HepG2 (cell line): ENCODE measurements around the gene SUCLA2. TPM values are rescaled to one million over a fixed set of nuclear protein-coding genes. Genes with fewer than 3 reads are reported as not detected.

Source experiments
- CEBPB ChIP-seq: IDR thresholded peaks from 2 replicates; pipeline ENCODE4 v1.6.1; 2011; ENCODE audit warnings: low read depth, low read length, improper control_type of control experiment, borderline replicate concordance
- EED ChIP-seq: sonication (generic); formaldehyde crosslinking; IDR thresholded peaks from 2 replicates; pipeline ENCODE4 v1.5.0; 2020; ENCODE audit warnings: mild to moderate bottlenecking, missing genetic modification reagents
- GPN1 ChIP-seq: sonication (generic); formaldehyde crosslinking; IDR thresholded peaks from 2 replicates; pipeline ENCODE4 v1.5.1; 2020; ENCODE audit warnings: missing genetic modification reagents, borderline replicate concordance
- HNRNPLL ChIP-seq: fragments of 200-400 bp; formaldehyde crosslinking; IDR thresholded peaks from 2 replicates; pipeline ENCODE4 v1.6.1; 2017; ENCODE audit warnings: mild to moderate bottlenecking, low read depth, low read length; ENCODE audit not compliant: poor library complexity, severe bottlenecking
- MBD4 ChIP-seq: IDR thresholded peaks from 2 replicates; pipeline ENCODE4 v1.6.1; 2012; ENCODE audit warnings: low read length, inconsistent platforms, borderline replicate concordance
- RAD21 ChIP-seq: fragments of 450-650 bp; formaldehyde crosslinking; IDR thresholded peaks from 2 replicates; pipeline ENCODE4 v1.5.0; 2020; ENCODE audit warnings: mild to moderate bottlenecking
- SATB2 ChIP-seq: sonication (generic); formaldehyde crosslinking; IDR thresholded peaks from 2 replicates; pipeline ENCODE4 v1.5.0; 2020; ENCODE audit warnings: missing genetic modification reagents
- SNAPC4 ChIP-seq: sonication (generic); formaldehyde crosslinking; IDR thresholded peaks from 2 replicates; pipeline ENCODE4 v1.4.0; 2020; ENCODE audit warnings: mild to moderate bottlenecking, missing genetic modification reagents
- ZMYM2 ChIP-seq: sonication (generic); formaldehyde crosslinking; IDR thresholded peaks from 2 replicates; pipeline ENCODE4 v1.8.0; 2022; ENCODE audit warnings: mild to moderate bottlenecking, missing genetic modification reagents
- ZNF275 ChIP-seq: sonication (generic); formaldehyde crosslinking; IDR thresholded peaks from 2 replicates; pipeline ENCODE4 v1.8.0; 2022; ENCODE audit warnings: missing genetic modification reagents, mild to moderate bottlenecking, inconsistent platforms, borderline replicate concordance
- ZNF280B ChIP-seq: sonication (generic); formaldehyde crosslinking; IDR thresholded peaks from 2 replicates; pipeline ENCODE4 v1.5.0; 2020; ENCODE audit warnings: missing genetic modification reagents, mild to moderate bottlenecking, borderline replicate concordance
- ZNF598 ChIP-seq: sonication (generic); formaldehyde crosslinking; IDR thresholded peaks from 2 replicates; pipeline ENCODE4 v1.5.1; 2020; ENCODE audit warnings: mild to moderate bottlenecking, missing genetic modification reagents, borderline replicate concordance
- ZNF639 ChIP-seq: conservative IDR thresholded peaks from 2 replicates; pipeline ENCODE4 v1.6.1; 2018; ENCODE audit warnings: missing genetic modification reagents
- ZNF83 ChIP-seq: sonication (generic); formaldehyde crosslinking; IDR thresholded peaks from 2 replicates; pipeline ENCODE4 v1.4.0; 2020; ENCODE audit warnings: missing genetic modification reagents, mild to moderate bottlenecking, borderline replicate concordance
- polyA plus RNA-seq, 8 experiments: library from polyadenylated mRNA; depleted of rRNA in 3 of 8; stranded (reverse) in 7 of 8; unstranded in 1 of 8; fragments of >200 nt; fragmentation: Illumina TruSeq in 4 of 8; extraction: Trizol in 4 of 8; gene quantifications; 2 replicates each; pipeline versions ENCODE4 v1.2.1 to v1.2.3, GENCODE V29; 2011 to 2016; ENCODE audit warnings: low read depth in 4 of 8, missing spikeins in 1 of 8, mixed read lengths in 1 of 8; ENCODE audit not compliant: insufficient read depth in 1 of 8
- total RNA-seq, 5 experiments: library from RNA; depleted of rRNA; stranded (reverse); fragments of >200 nt; fragmentation: Illumina TruSeq; extraction: Trizol; gene quantifications; 2 replicates each; pipeline ENCODE4 v1.2.3, GENCODE V29; 2016; ENCODE audit warnings: low read depth in 1 of 5
- TF ChIP-seq, protein P1 (sequence below): sonication (generic); formaldehyde crosslinking; conservative IDR thresholded peaks from 2 replicates; pipeline ENCODE4 v1.8.1; 2023; ENCODE audit warnings: missing genetic modification reagents
- TF ChIP-seq, protein P2 (sequence below): sonication (generic); formaldehyde crosslinking; IDR thresholded peaks from 2 replicates; pipeline ENCODE4 v1.5.0; 2020; ENCODE audit warnings: missing genetic modification reagents

SUCLA2 gene
- total and polyA plus RNA-seq, 2 of the 13 experiments (the other 11 are each of a cell fraction or from before 2014, with no cell fraction given): 28.4 to 77.1 TPM

- TF ChIP-seq SNAPC4 (CRISPR knock-in tag): 0 out of 2 replicates have a peak, but pooled peaks have one; percentile 54
- peak; percentile 75; the same call in 1 of the 2 replicates for TF ChIP-seq ZMYM2 (CRISPR knock-in tag)
- no peak for TF ChIP-seq MBD4
- TF ChIP-seq SATB2 (CRISPR knock-in tag): no peak; the same call in 1 of the 2 replicates
- no peak for TF ChIP-seq ZNF598
- peak; percentile 28; the same call in 1 of the 2 replicates for TF ChIP-seq RAD21 (CRISPR knock-in tag)
- TF ChIP-seq, protein P1, sequence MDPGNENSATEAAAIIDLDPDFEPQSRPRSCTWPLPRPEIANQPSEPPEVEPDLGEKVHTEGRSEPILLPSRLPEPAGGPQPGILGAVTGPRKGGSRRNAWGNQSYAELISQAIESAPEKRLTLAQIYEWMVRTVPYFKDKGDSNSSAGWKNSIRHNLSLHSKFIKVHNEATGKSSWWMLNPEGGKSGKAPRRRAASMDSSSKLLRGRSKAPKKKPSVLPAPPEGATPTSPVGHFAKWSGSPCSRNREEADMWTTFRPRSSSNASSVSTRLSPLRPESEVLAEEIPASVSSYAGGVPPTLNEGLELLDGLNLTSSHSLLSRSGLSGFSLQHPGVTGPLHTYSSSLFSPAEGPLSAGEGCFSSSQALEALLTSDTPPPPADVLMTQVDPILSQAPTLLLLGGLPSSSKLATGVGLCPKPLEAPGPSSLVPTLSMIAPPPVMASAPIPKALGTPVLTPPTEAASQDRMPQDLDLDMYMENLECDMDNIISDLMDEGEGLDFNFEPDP (CRISPR knock-in tag): no peak
- 0 out of 2 replicates have a peak, but pooled peaks have one; percentile 71 for TF ChIP-seq ZNF280B (CRISPR knock-in tag)
- no peak for TF ChIP-seq GPN1 (CRISPR knock-in tag)
- no peak for TF ChIP-seq ZNF639 (CRISPR knock-in tag)
- TF ChIP-seq CEBPB: no peak
- TF ChIP-seq, protein P2, sequence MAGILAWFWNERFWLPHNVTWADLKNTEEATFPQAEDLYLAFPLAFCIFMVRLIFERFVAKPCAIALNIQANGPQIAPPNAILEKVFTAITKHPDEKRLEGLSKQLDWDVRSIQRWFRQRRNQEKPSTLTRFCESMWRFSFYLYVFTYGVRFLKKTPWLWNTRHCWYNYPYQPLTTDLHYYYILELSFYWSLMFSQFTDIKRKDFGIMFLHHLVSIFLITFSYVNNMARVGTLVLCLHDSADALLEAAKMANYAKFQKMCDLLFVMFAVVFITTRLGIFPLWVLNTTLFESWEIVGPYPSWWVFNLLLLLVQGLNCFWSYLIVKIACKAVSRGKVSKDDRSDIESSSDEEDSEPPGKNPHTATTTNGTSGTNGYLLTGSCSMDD (CRISPR knock-in tag): no peak
- peak; percentile 68 for TF ChIP-seq HNRNPLL
- no peak for TF ChIP-seq EED (CRISPR knock-in tag)
- TF ChIP-seq ZNF275 (CRISPR knock-in tag): no peak
- TF ChIP-seq ZNF83 (CRISPR knock-in tag): no peak
Measured at GRCh38 chr13:48001114-48001881, at the start of gene SUCLA2 (continued).
